ENCODE results near the gene SLC28A2. TPM values are rescaled to one million over a fixed set of nuclear protein-coding genes. Genes with fewer than 3 reads are reported as not detected.
"Not testable (repeated sequence)": the region's sequence is repeated elsewhere in the genome, so short reads cannot be mapped to it uniquely, and the experiment has no call there.

The SLC28A2 gene
- total RNA-seq, 2 donors from 2014 or later = 21.6 to 54.9 TPM

DNA sequence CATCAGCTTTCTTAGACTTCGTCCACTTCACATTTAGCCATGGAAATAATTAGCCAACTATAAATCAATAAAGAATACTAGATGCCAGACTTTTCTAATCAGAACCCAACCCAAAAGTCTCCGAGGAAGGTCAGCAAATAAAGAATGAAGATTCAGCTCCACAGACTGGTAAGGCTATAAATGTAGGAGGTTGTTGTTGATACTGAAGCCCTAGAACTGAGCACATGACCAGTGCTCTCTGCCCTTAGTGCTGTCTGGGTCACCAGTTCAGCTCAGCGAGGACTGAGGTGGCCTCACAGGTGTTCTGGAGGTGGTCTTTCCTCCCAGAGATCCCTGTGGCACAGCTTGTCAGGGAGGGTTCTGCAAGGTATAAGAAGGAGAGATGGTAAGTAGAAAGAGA is 20.9 kb upstream of the SLC28A2 start:
- H3K9ac ChIP-seq (ENCODE audit: low read depth in 2 of 2, low read length in 2 of 2) = no peak overlapping the region
- H3K9me3 ChIP-seq = no peaks in the 10 kb centered on the region
- no peak overlapping the region for H3K4me3 ChIP-seq
- intact Hi-C loops (cut with DNase I) = no loop called here
- DNase-seq = no peak
- TF ChIP-seq, protein P1, sequence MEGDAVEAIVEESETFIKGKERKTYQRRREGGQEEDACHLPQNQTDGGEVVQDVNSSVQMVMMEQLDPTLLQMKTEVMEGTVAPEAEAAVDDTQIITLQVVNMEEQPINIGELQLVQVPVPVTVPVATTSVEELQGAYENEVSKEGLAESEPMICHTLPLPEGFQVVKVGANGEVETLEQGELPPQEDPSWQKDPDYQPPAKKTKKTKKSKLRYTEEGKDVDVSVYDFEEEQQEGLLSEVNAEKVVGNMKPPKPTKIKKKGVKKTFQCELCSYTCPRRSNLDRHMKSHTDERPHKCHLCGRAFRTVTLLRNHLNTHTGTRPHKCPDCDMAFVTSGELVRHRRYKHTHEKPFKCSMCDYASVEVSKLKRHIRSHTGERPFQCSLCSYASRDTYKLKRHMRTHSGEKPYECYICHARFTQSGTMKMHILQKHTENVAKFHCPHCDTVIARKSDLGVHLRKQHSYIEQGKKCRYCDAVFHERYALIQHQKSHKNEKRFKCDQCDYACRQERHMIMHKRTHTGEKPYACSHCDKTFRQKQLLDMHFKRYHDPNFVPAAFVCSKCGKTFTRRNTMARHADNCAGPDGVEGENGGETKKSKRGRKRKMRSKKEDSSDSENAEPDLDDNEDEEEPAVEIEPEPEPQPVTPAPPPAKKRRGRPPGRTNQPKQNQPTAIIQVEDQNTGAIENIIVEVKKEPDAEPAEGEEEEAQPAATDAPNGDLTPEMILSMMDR (IDR thresholded peaks at IDR 0.05) = no peak
- no peaks in the 10 kb centered on the region for H3K27me3 ChIP-seq
- H3K36me3 ChIP-seq = no peaks in the 10 kb centered on the region
- no peak overlapping the region for H3K27ac ChIP-seq
- no peaks in the 10 kb centered on the region for H3K4me1 ChIP-seq

DNA sequence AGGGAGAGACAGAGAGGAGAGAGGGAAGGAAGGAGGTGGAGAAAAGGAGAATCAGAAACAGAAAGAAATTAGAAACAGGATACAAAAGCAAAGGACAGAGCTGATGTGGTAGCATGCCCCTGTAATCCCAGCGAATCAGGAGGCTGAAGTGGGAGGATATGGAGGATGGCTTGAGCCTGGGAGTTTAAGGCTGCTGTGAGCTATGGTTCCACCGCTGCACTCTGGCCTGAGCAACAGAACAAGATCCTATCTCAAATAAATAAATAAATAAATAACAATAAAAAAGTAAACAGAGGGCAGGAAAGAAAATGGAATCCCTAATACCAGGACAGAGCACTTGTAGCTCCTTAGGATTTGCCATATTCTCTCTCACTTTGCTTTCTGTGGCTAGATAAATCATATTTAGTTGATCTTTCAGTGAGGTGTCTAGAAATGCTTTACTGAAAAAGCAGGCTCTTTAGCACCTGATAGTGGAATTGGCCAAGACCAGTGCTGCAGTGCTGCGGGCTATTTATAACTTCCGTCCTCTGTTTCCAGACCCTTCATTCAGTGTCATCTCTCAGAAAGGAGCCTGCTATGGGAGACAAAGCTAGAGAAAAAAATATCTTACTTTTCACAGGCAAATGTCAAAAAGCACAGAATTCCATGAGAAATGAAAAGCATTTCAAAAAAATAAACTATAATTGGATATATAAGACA is 20.0 kb upstream of the SLC28A2 start:
- Histone ChIP-seq H3K27me3 (no peaks in the 10 kb centered on the region), H3K9ac (ENCODE audit: low read depth in 2 of 2, low read length in 2 of 2) (no peak overlapping the region), H3K4me3 (no peak overlapping the region), H3K36me3 (no peaks in the 10 kb centered on the region), H3K27ac (no peak overlapping the region), H3K9me3 (no peaks in the 10 kb centered on the region), H3K4me1 (no peaks in the 10 kb centered on the region)
- DNase-seq = no peak
- TF ChIP-seq, protein P1 (IDR thresholded peaks at IDR 0.05) = no peak
- intact Hi-C loops (cut with DNase I) = no loop called here

DNA sequence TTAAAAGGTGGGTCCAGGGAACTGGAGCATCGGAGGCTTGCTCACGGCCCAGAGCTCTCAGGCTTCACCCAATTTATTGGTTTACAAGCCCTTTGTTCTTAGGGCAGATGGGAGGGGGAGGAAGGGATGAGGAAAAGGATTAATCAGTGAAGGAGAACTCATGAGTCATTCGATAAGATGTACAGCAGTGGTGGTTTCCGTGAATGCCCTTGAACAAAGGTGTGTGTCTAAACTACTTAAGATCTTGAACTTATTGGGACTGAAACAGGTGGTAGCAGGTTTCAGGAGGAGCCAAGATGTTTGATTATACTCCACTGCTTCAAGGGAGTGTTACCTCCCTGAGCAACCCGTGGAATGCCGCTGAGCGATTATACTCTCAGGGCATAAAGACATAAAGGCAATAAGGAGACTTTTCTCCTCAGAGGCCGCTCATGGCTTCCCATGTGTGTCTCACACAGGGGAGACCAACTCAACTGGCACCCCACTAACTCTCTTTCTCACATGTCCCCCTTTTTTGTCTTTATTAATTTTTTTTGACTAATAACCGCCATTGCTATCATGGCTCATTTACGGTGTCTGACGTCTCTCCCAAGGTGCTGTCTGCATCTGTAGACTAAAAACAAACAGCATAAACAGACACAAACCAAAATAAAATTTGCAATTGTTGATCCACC is 17.3 kb upstream of the SLC28A2 start:
- no peaks in the 10 kb centered on the region for H3K27me3 ChIP-seq
- TF ChIP-seq, protein P1 (IDR thresholded peaks at IDR 0.05) = no peak
- intact Hi-C loops (cut with DNase I) = no loop called here
- no peak overlapping the region for H3K27ac ChIP-seq
- no peaks in the 10 kb centered on the region for H3K4me1 ChIP-seq
- no peak overlapping the region for H3K9ac ChIP-seq (ENCODE audit: low read depth in 2 of 2, low read length in 2 of 2)
- H3K9me3 ChIP-seq = no peaks in the 10 kb centered on the region
- no peak overlapping the region for H3K4me3 ChIP-seq
- DNase-seq = no peak
- H3K36me3 ChIP-seq = no peaks in the 10 kb centered on the region

DNA sequence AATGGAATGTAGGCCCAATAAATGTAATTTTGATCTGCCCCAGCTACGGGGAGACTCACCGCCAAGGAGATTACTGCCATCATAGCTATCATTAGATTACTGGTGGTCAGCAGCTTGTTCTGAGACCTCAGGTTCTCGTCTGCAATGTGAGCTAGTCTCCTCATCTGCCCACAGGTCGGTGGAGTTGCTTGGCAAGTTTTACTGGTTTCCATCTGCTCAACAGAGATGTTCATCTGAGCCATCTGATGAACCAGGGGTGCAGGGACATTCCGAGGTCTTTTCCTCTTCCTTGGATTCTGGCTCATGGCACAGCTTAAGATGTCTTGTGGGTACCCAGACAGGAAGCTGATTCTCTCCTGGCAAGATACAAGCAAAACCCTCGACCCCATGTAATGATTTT is 15.2 kb upstream of the SLC28A2 start:
- H3K27ac ChIP-seq; DNase-seq; intact Hi-C loops (cut with DNase I); H3K4me1 ChIP-seq; H3K36me3 ChIP-seq; H3K9me3 ChIP-seq; H3K4me3 ChIP-seq; H3K9ac ChIP-seq (ENCODE audit: low read depth in 2 of 2, low read length in 2 of 2); H3K27me3 ChIP-seq: not testable (repeated sequence)

DNA sequence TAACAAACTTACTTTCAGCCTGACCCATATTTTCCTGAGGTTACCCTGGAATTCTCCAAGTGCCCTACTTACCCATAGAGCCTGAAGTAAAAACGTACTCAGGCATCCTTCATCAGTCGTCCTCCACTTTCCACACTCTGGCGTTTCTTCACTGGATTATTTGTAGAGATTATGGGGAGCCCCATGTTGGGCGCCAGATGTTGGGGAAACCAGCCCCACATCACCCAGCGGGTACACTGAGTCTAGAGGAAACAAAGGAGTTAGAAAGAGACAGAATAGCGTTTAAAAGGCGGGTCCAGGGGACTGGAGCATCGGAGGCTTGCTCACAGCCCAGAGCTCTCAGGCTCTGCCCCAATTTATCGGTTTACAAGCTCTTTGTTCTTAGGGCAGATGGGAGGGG is 9.7 kb upstream of the SLC28A2 start:
- intact Hi-C loops (cut with DNase I) = no loop called here
- no peaks in the 10 kb centered on the region for H3K9me3 ChIP-seq
- no peaks in the 10 kb centered on the region for H3K27me3 ChIP-seq
- TF ChIP-seq, protein P1 (IDR thresholded peaks at IDR 0.05) = no peak
- no peak overlapping the region for H3K27ac ChIP-seq
- no peak for DNase-seq
- H3K36me3 ChIP-seq = no peaks in the 10 kb centered on the region
- H3K4me3 ChIP-seq = no peak overlapping the region
- no peaks in the 10 kb centered on the region for H3K4me1 ChIP-seq
- no peak overlapping the region for H3K9ac ChIP-seq (ENCODE audit: low read depth in 2 of 2, low read length in 2 of 2)

DNA sequence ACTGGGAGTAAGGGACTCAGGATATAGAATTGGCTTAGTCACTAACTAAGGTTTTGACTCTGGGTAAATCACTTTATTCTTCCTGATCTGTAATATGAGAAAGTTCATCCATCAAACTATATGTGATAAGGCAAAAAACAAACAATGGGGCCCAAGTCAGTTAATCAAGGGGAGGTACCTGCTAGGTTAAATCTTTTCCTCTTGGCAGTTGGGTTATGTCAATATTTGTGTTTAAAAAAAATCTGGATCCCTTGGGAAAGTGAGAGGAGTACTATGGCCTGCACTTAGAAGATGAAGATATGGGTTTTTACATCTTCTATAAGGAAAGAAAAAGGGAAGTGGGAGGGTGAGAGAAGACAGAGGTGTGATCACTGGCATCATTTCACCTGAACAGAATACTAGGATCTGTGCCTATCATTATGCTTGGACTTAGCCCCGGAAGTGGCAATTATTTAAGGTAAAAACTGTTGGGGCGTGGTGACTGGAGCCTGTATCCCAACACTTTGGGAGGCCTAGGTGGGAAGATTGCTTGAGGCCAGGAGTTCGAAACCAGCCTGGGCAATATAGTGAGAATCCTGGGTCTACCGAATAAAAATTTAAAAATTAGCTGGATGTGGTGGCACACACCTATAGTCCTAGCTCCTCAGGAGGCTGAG is 2.8 kb upstream of the SLC28A2 start:
- intact Hi-C loops (cut with DNase I) = no loop called here
- no peaks in the 10 kb centered on the region for H3K4me1 ChIP-seq
- no peak overlapping the region for H3K4me3 ChIP-seq
- TF ChIP-seq, protein P1 (IDR thresholded peaks at IDR 0.05) = no peak
- no peaks in the 10 kb centered on the region for H3K36me3 ChIP-seq
- DNase-seq = peak; percentile 83
- H3K9me3 ChIP-seq = no peaks in the 10 kb centered on the region
- H3K27ac ChIP-seq = peak overlapping the region; percentile 70
- no peak overlapping the region for H3K9ac ChIP-seq (ENCODE audit: low read depth in 2 of 2, low read length in 2 of 2)
- H3K27me3 ChIP-seq = no peaks in the 10 kb centered on the region
